ENCODE results near the gene VMO1.
"Not testable (repeated sequence)": the region's sequence is repeated elsewhere in the genome, so short reads cannot be mapped to it uniquely, and the experiment has no call there.

Gene VMO1

GRCh38 chr17:4786106-4786511 lies at the start of gene VMO1:
Gene VMO1, minus strand, starts transcription at chr17:4786364. Its CDS starts 12 bp downstream, at chr17:4786352.
- Histone ChIP-seq H3K4me2 (no peak within 1 kb of the TSS), H2AFZ (ENCODE audit: low read depth) (no peak within 1 kb of the TSS), H3K27me3 (ENCODE audit: insufficient read depth, low read depth) (no peaks in the 10 kb centered on the region), H3K4me3 (IDR thresholded peaks at IDR 0.05; ENCODE audit: insufficient read depth, low read depth, low read length) (no peak within 1 kb of the TSS), H3K36me3 (ENCODE audit: insufficient read depth) (no peaks in the 10 kb centered on the region), H4K20me1 (ENCODE audit: insufficient read depth) (no peaks in the 10 kb centered on the region), H3K9ac (no peak within 1 kb of the TSS), H3K27ac (no peak within 1 kb of the TSS), H3K79me2 (ENCODE audit: insufficient read depth, low read depth) (no peaks in the 10 kb centered on the region), H3K4me1 (ENCODE audit: low read depth, poor library complexity, severe bottlenecking) (no peaks in the 10 kb centered on the region)
- TF ChIP-seq CTCF (conservative IDR thresholded peaks at IDR 0.05; ENCODE audit: low read depth, low read length) = no peak

GRCh38 chr17:4834681-4835020 lies 48.5 kb upstream of the VMO1 start:
- Histone ChIP-seq H4K20me1 (ENCODE audit: insufficient read depth) (no peaks in the 10 kb centered on the region), H3K27ac (no peak overlapping the region), H3K79me2 (ENCODE audit: insufficient read depth, low read depth) (no peaks in the 10 kb centered on the region)

GRCh38 chr17:4833941-4834680 lies 47.9 kb upstream of the VMO1 start:
- TF ChIP-seq CTCF (conservative IDR thresholded peaks at IDR 0.05; ENCODE audit: low read depth, low read length) = no peak
- Histone ChIP-seq H3K27ac (no peak overlapping the region), H3K9ac (peak overlapping the region; percentile 25; the same call in 1 of the 2 replicates), H3K4me1 (ENCODE audit: low read depth, poor library complexity, severe bottlenecking) (peaks cover 7% of the 10 kb centered on the region), H4K20me1 (ENCODE audit: insufficient read depth) (no peaks in the 10 kb centered on the region), H2AFZ (ENCODE audit: low read depth) (no peak overlapping the region), H3K4me3 (IDR thresholded peaks at IDR 0.05; ENCODE audit: insufficient read depth, low read depth, low read length) (no peak overlapping the region), H3K4me2 (peak overlapping the region; percentile 33; the same call in 1 of the 2 replicates), H3K27me3 (ENCODE audit: insufficient read depth, low read depth) (no peaks in the 10 kb centered on the region), H3K79me2 (ENCODE audit: insufficient read depth, low read depth) (no peaks in the 10 kb centered on the region), H3K36me3 (ENCODE audit: insufficient read depth) (no peaks in the 10 kb centered on the region)

More at GRCh38 chr17:4834681-4835020, 48.5 kb upstream of the VMO1 start:
- Histone ChIP-seq H3K36me3 (ENCODE audit: insufficient read depth) (no peaks in the 10 kb centered on the region), H3K4me1 (ENCODE audit: low read depth, poor library complexity, severe bottlenecking) (peaks cover 7% of the 10 kb centered on the region), H3K4me2 (no peak overlapping the region), H3K4me3 (IDR thresholded peaks at IDR 0.05; ENCODE audit: insufficient read depth, low read depth, low read length) (no peak overlapping the region), H2AFZ (ENCODE audit: low read depth) (no peak overlapping the region), H3K27me3 (ENCODE audit: insufficient read depth, low read depth) (no peaks in the 10 kb centered on the region), H3K9ac (no peak overlapping the region)
- TF ChIP-seq CTCF (conservative IDR thresholded peaks at IDR 0.05; ENCODE audit: low read depth, low read length) = no peak

GRCh38 chr17:4833178-4833940 lies 47.2 kb upstream of the VMO1 start, which contains the start of gene MINK1:
Gene MINK1, plus strand, starts transcription at chr17:4833340. Its CDS starts 244 bp downstream, at chr17:4833584.
- Histone ChIP-seq H2AFZ (ENCODE audit: low read depth) (no peak within 1 kb of the TSS; the same call in 1 of the 2 replicates), H3K4me1 (ENCODE audit: low read depth, poor library complexity, severe bottlenecking) (peaks cover 7% of the 10 kb centered on the region), H3K27me3 (ENCODE audit: insufficient read depth, low read depth) (no peaks in the 10 kb centered on the region), H3K9ac (peak within 1 kb of the TSS; percentile 25; the same call in 1 of the 2 replicates), H3K36me3 (ENCODE audit: insufficient read depth) (no peaks in the 10 kb centered on the region), H3K27ac (no peak within 1 kb of the TSS), H4K20me1 (ENCODE audit: insufficient read depth) (no peaks in the 10 kb centered on the region), H3K79me2 (ENCODE audit: insufficient read depth, low read depth) (no peaks in the 10 kb centered on the region), H3K4me2 (peak within 1 kb of the TSS; percentile 33; the same call in 1 of the 2 replicates), H3K4me3 (IDR thresholded peaks at IDR 0.05; ENCODE audit: insufficient read depth, low read depth, low read length) (no peak within 1 kb of the TSS)
- TF ChIP-seq CTCF (conservative IDR thresholded peaks at IDR 0.05; ENCODE audit: low read depth, low read length) = no peak

GRCh38 chr17:4832829-4833177 lies 46.6 kb upstream of the VMO1 start:
- H3K9ac ChIP-seq, H3K27ac ChIP-seq: not testable (repeated sequence)

More at GRCh38 chr17:4832829-4833177, 46.6 kb upstream of the VMO1 start:
- not testable (repeated sequence) for H3K36me3 ChIP-seq (ENCODE audit: insufficient read depth); H4K20me1 ChIP-seq (ENCODE audit: insufficient read depth); H3K4me3 ChIP-seq (IDR thresholded peaks at IDR 0.05; ENCODE audit: insufficient read depth, low read depth, low read length); H3K27me3 ChIP-seq (ENCODE audit: insufficient read depth, low read depth); H2AFZ ChIP-seq (ENCODE audit: low read depth); H3K4me2 ChIP-seq; H3K4me1 ChIP-seq (ENCODE audit: low read depth, poor library complexity, severe bottlenecking); H3K79me2 ChIP-seq (ENCODE audit: insufficient read depth, low read depth)
